ENCODE measurements around the gene CCDC159. TPM values are rescaled to one million over a fixed set of nuclear protein-coding genes. Genes with fewer than 3 reads are reported as not detected.

The CCDC159 gene
- total and polyA plus RNA-seq, 2 donors (not counting 1 experiment from before 2014, with no cell fraction given): 10.1 to 14.4 TPM

- no peaks in the 10 kb centered on the region for H3K36me3 ChIP-seq (ENCODE audit: control insufficient read depth, insufficient read depth, low read length)
- no peaks in the 10 kb centered on the region for H3K27me3 ChIP-seq (ENCODE audit: control insufficient read depth, insufficient read depth, low read length)
- no peaks in the 10 kb centered on the region for H4K20me1 ChIP-seq (ENCODE audit: control insufficient read depth, extremely low read depth, insufficient read depth, low read length)
- peaks cover 4% of the 10 kb centered on the region for H3K79me2 ChIP-seq (ENCODE audit: control insufficient read depth, insufficient read depth, low read length)
- no peaks in the 10 kb centered on the region for H3K9me3 ChIP-seq (ENCODE audit: control insufficient read depth, insufficient read depth, low read depth, low read length)
- H3K4me2 ChIP-seq (ENCODE audit: extremely low read depth, insufficient read depth, low read length): peak overlapping the region; percentile 58
- no peak overlapping the region for H3K27ac ChIP-seq (ENCODE audit: insufficient read depth, low read length)
- H2AFZ ChIP-seq (ENCODE audit: low read length): peak overlapping the region; percentile 5
- TF ChIP-seq EZH2 (IDR thresholded peaks at IDR 0.05; ENCODE audit: low read length, missing control alignments) (no peak), CTCF (conservative IDR thresholded peaks at IDR 0.05 in 1 of 2, IDR thresholded peaks at IDR 0.05 in 1 of 2; ENCODE audit: low read depth in 1 of 2, low read length in 2 of 2) (no peak)
- peaks cover 2% of the 10 kb centered on the region for H3K4me1 ChIP-seq (ENCODE audit: control insufficient read depth, extremely low read depth, insufficient read depth, low read length)
- DNase-seq (ENCODE audit: low read depth in 2 of 2): no peak
- peak overlapping the region; percentile 31 to 52 (median 36) for H3K4me3 ChIP-seq (replicated peaks in 1 of 4; ENCODE audit: control extremely low read depth in 1 of 4, insufficient read depth in 1 of 4, low read depth in 3 of 4, low read length in 4 of 4)
- H3K9ac ChIP-seq (ENCODE audit: insufficient read depth, low read length): peak overlapping the region; percentile 0
Observed at GRCh38 chr19:11383706-11384048, 37.4 kb downstream of the CCDC159 start.

DNA sequence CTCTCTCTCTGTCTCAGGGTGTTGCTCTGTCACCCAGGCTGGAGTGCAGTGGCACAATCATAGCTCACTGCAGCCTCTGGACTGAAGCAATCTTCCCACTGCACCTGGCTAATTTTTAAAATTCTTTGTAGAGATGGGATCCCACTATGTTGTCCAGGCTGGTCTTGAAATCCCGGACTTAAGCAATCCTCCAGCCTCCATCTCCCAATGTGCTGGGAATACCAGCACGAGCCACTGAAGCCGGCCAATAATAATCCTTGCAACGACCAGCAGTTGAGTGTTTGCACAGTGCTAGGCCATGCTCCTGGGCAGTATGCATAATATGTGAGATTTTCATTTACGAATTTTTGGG is 38.4 kb downstream of the CCDC159 start:
- Histone ChIP-seq H3K79me2 (ENCODE audit: control insufficient read depth, insufficient read depth, low read length) (peaks cover 4% of the 10 kb centered on the region), H3K9ac (ENCODE audit: insufficient read depth, low read length) (no peak overlapping the region), H3K4me2 (ENCODE audit: extremely low read depth, insufficient read depth, low read length) (no peak overlapping the region), H3K9me3 (ENCODE audit: control insufficient read depth, insufficient read depth, low read depth, low read length) (no peaks in the 10 kb centered on the region), H3K36me3 (ENCODE audit: control insufficient read depth, insufficient read depth, low read length) (no peaks in the 10 kb centered on the region), H3K4me1 (ENCODE audit: control insufficient read depth, extremely low read depth, insufficient read depth, low read length) (peaks cover 2% of the 10 kb centered on the region), H2AFZ (ENCODE audit: low read length) (no peak overlapping the region), H3K4me3 (replicated peaks in 1 of 4; ENCODE audit: control extremely low read depth in 1 of 4, insufficient read depth in 1 of 4, low read depth in 3 of 4, low read length in 4 of 4) (no peak overlapping the region), H3K27me3 (ENCODE audit: control insufficient read depth, insufficient read depth, low read length) (no peaks in the 10 kb centered on the region), H4K20me1 (ENCODE audit: control insufficient read depth, extremely low read depth, insufficient read depth, low read length) (no peaks in the 10 kb centered on the region), H3K27ac (ENCODE audit: insufficient read depth, low read length) (no peak overlapping the region)
- no peak for DNase-seq (ENCODE audit: low read depth in 2 of 2)
- no peak for TF ChIP-seq CTCF (conservative IDR thresholded peaks at IDR 0.05 in 1 of 2, IDR thresholded peaks at IDR 0.05 in 1 of 2; ENCODE audit: low read depth in 1 of 2, low read length in 2 of 2)
- TF ChIP-seq EZH2 (IDR thresholded peaks at IDR 0.05; ENCODE audit: low read length, missing control alignments): no peak

- no peaks in the 10 kb centered on the region for H4K20me1 ChIP-seq (ENCODE audit: control insufficient read depth, extremely low read depth, insufficient read depth, low read length)
- TF ChIP-seq EZH2 (IDR thresholded peaks at IDR 0.05; ENCODE audit: low read length, missing control alignments) (no peak), CTCF (conservative IDR thresholded peaks at IDR 0.05 in 1 of 2, IDR thresholded peaks at IDR 0.05 in 1 of 2; ENCODE audit: low read depth in 1 of 2, low read length in 2 of 2) (no peak)
- H3K4me2 ChIP-seq (ENCODE audit: extremely low read depth, insufficient read depth, low read length): no peak overlapping the region
- no peaks in the 10 kb centered on the region for H3K27me3 ChIP-seq (ENCODE audit: control insufficient read depth, insufficient read depth, low read length)
- H3K4me1 ChIP-seq (ENCODE audit: control insufficient read depth, extremely low read depth, insufficient read depth, low read length): no peaks in the 10 kb centered on the region
- H3K36me3 ChIP-seq (ENCODE audit: control insufficient read depth, insufficient read depth, low read length): no peaks in the 10 kb centered on the region
- no peak overlapping the region for H3K4me3 ChIP-seq (replicated peaks in 1 of 4; ENCODE audit: control extremely low read depth in 1 of 4, insufficient read depth in 1 of 4, low read depth in 3 of 4, low read length in 4 of 4)
- no peaks in the 10 kb centered on the region for H3K79me2 ChIP-seq (ENCODE audit: control insufficient read depth, insufficient read depth, low read length)
- H2AFZ ChIP-seq (ENCODE audit: low read length): no peak overlapping the region
- no peak for DNase-seq (ENCODE audit: low read depth in 2 of 2)
- no peak overlapping the region for H3K9ac ChIP-seq (ENCODE audit: insufficient read depth, low read length)
- no peak overlapping the region for H3K27ac ChIP-seq (ENCODE audit: insufficient read depth, low read length)
- H3K9me3 ChIP-seq (ENCODE audit: control insufficient read depth, insufficient read depth, low read depth, low read length): no peaks in the 10 kb centered on the region
Observed at GRCh38 chr19:11387162-11388034, 41.1 kb downstream of the CCDC159 start.

Data from fibroblast of lung (primary cell).